Transverse colon (tissue), 4 donors: Measurements from ENCODE around the gene TNFRSF8.

Source experiments
- CTCF ChIP-seq, 5 experiments: fragments of 200-600 bp in 3 of 5; fragments of 450-650 bp in 2 of 5; sonication (generic) in 3 of 5; IDR thresholded peaks; 1 replicate in 2 of 5; 2 replicates in 3 of 5; pipeline ENCODE4 v1.5.1; 2016 to 2017; ENCODE audit warnings: antibody characterized with exemption in 5 of 5, inconsistent platforms in 3 of 5, mild to moderate bottlenecking in 2 of 5, moderate library complexity in 1 of 5
- EP300 ChIP-seq: sonication (generic); formaldehyde crosslinking; IDR thresholded peaks from one replicate; pipeline ENCODE4 v1.6.1; 2017; ENCODE audit warnings: antibody characterized with exemption, low read depth
- POLR2A ChIP-seq: fragments of 450-650 bp; IDR thresholded peaks from one replicate; pipeline ENCODE4 v1.6.1; 2016; ENCODE audit warnings: antibody characterized with exemption, mild to moderate bottlenecking, moderate library complexity
- POLR2AphosphoS5 ChIP-seq, 3 donors: sonication (generic); formaldehyde crosslinking; IDR thresholded peaks; one replicate each; pipeline ENCODE4 v1.6.1; 2016; ENCODE audit warnings: antibody characterized with exemption in 3 of 3

GRCh38 chr1:12022036-12022435 lies 41.1 kb upstream of the TNFRSF8 start:
- TF ChIP-seq CTCF (IDR thresholded peaks at IDR 0.05): no peak
- TF ChIP-seq POLR2AphosphoS5 (IDR thresholded peaks at IDR 0.05): no peak
- TF ChIP-seq POLR2A: no peak
- TF ChIP-seq EP300: no peak
